HG03520 (cell line): ENCODE results near the gene JDP2.

ENCODE experiments used
- ATAC-seq: cut with Tn5 transposase; IDR thresholded peaks from one replicate; pipeline ENCODE4 v1.9.1; 2021; ENCODE audit warnings: mild to moderate bottlenecking, moderate library complexity; ENCODE audit not compliant: unreplicated experiment

Gene JDP2

DNA sequence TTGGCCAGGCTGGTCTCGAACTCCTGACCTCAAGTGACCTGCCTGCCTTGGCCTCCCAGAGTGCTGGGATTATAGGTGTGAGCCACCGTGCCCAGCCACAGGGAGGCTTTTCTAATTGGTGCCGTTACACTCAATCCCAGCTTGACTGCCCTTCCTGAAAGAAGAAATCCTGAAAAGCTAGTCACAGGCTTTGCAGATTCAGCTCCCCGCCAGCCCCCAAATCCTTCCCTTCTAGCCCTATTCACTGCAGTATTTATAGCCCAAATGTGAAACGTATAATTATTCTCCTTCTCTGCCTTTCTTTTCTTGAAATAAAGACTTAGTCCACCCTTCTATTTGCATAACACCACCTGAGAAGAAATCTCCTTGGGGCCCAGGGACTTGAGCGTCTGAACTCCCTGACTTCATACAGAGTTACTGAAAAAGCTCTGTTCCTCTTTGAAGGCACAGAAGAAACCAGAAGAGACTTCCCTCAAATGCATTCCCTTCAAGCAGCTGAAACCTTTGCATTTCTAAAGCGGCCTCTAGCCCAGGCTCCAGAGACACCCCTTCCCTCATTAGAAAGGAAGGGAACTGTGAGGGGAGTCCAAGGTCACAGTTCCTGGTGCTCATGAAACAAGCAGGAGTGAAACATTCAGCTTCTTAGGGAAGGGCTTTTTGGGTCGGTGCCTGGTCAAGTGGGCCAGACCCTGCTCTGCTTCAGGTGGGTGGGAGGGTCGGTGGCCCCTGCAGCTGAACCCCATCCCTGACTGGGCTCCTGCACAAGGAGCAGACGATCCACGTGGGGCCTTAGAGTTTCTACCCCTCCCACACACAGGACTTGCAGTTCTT lies 52.2 kb downstream of the JDP2 start:
- ATAC-seq = peak; percentile 46

DNA sequence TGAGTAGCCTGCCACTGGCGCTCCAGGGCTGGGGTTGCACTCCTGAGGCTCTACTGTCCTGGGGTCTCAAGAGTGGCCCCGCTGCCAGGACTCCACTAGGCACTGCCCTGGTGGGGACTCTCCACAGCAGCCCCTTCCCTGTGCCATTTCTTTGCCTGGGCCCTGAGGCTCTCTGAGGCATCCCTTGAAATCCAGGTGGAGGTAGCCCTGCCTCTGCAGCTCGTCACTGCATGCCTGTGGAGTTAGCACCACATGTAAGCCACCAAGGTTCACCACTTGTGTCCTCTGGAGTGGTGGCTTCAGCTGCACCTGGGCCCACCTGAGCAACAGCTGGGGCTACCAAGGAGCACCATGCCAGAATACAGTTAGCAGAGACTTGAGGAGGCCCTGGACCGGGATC lies 54.5 kb downstream of the JDP2 start:
- ATAC-seq = no peak

DNA sequence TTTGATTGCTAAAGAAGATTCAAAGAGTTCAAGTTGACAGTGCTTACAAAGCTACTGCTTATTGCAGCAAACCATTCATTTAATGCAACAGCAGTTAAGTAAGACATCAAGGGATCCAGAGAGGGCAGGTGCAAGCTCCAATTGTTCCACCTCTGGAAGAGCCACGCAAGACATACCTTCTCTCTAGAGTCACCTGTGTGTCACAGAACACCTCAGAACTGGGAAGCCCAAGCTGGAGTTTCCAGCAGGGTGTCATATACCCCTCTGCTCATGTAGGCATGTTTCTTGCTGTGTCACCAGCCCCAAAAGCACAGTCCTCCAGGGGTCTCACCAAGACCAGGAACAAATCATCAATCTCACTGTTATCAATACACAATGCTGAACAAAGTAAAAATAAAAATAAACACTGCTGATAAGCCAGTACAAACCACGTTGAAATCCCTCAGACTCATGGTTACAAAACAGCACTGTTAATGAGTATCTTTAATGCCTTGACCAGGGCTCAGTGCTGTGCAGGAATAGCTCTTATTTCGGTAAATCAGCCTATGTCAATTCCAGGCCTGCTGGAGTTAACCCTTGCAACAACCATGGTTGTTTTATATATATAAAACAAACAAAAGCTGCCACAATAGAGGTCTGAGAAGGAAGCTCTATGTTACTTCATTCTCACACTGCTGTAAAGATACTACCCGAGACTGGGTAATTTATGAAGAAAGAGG lies 57.0 kb downstream of the JDP2 start:
- no peak for ATAC-seq

DNA sequence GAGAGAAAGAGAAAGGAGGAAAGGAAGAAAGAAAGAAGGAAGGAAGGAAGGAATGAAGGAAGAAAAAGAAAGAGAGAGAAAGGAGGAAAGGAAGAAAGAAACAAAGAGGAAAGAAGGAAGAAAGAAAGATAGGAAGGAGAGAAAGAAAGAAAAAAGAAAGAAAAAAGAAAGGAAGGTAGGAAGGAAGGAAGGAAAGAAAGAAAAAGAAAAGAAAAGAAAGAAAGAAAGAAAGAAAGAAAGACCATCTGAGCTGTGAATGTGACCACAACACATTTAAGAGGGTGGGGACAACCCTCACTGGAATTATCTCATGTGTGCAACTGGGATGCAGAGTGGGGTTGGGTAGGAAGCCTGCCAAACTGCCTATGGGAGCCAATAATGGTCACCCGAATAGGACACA lies 58.5 kb downstream of the JDP2 start:
- ATAC-seq = no peak

DNA sequence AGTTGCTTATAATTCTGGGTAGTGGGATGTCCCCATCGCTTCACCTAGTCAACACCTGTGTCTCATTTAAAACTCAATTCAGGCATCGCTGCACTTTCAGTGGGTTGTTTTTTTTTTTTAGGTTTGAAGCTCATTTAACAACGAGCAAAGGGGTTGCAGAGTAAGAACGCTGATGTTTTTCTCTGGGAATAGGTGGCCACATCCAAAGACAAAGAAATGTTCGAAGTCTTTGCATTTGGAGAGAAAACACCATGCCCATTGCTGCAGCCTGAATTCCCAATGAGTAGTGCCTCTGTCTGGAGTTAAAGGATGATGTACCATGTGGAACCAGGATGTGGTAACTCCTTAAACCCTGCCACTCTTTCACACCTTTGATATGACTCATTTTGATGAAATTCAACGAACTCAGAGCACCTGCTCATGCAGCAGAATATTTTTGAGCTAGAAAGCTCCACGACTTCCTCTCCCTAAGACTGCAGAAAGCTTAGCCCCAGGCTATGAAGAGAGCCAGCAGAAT lies 59.4 kb downstream of the JDP2 start:
- peak; percentile 55 for ATAC-seq

DNA sequence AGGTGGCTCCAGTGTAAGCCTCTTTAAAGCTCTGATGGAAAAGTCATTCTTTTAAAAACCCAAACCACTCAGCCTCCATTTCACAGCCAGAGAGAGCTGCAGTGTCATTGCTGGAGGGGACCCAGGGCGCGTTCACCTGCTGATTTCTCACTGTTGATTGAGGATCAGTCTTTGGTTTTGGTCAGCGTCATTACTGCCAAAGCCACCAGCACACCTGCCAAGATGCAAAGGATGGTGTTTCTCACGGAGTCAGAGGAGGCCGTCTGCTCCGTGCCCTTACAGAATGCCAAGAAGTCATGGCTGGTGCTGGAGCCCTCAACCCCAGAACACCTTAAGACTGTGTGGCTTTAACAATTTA lies 61.6 kb downstream of the JDP2 start:
- no peak for ATAC-seq

DNA sequence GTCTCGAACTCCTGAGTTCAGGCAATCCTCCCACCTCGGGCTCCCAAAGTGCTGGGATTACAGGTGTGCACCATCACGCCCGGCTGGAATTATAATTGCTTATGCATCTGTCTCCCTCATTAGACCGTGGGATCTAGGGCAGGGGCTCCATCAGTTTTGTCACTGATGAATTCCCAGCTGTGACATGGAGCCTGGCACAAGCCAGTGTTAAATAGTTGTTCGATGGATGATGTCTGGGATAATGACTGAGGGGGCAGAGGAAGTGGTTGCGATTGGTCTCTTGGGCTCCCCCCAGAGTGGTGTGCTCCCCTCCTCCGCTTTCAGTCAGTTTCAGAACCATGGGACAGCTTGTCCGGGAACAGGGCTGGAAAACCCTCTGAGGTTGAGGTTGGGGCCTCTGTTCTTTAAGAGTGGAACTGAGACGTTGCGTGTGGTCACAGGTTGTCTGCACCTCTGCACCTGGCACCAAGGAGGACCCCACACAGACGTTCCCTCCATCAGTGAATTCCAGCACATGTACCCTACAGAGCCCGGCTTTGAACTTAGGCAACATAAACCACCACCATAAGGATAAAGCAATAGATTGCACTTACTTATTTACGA lies 63.7 kb downstream of the JDP2 start:
- ATAC-seq = no peak

DNA sequence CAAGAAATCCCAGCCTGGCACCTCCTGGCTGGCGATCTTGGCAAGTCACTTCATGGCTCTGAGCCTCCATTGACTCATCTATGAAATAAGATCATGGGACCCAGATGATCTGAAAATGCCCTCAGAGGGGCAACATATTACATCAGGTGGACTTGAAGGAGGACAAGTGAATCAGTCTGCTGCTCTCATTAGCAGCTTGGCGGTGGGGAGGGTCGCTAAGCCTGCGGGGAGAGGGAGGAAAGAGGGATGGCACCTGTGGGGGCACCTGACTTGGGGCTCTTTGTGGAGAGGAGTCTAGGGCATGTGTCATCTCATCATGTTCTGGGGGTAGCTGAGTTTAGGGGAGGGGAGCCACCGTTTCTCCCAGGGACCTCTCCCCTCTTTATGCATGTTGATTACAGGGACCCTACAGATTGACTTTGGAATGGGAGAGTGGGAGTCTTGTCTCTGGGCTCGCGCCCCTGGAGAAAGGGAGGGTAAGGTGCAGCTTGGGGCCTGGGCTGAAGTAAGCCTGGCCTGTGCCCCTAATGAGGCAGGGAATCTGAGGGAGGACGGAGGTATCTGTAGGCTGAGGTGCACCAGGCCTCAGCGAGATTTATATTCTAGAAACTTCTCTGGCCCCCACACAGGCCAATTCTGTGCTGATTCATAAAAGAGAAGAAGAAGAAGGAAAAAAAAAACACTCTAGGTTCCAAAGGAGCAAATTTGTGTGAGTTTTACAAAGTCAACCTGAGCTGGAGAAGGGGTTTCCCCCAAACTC lies 65.2 kb downstream of the JDP2 start:
- no peak for ATAC-seq

DNA sequence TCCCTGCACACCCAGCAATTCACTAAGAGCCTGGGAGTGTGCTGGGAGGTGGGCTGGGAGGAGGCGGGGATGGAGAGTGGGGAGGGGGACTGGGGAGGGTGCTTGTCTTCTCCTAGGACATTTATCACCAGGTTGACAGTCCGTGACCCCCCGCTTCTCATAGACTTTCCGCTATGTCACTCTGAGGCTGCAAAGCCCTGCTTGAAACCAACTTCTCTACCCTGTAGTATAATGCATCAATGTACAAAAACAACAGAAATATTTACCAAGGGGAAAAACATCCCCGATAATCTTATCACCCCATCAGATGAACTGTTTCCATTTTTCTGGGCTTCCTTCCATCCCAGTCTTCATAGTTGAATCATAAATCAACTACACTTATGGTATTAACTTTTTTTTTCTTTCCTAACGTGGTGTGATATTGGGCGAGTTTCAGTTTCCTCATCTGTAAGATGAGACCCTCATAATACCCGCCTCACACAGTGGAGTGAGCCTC lies 65.8 kb downstream of the JDP2 start:
- ATAC-seq = no peak

DNA sequence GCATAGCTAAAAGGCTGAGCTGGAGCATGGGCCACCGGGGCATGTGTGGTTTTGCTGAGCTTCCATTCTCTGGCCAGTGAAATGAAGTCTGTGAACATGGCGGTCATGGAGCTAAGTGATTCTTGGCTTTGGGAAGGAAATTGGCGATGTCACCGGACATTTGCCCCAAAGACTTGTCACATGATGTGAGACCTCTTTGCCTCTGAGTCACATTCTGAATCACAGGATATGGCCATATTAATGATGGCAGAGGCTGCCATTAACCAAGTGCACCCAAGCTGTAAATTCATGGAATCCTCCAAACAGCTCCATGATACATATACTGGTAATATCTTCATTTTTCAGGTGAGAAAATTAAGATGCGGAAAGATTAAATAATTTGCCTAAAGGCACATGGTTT lies 67.1 kb downstream of the JDP2 start:
- no peak for ATAC-seq

DNA sequence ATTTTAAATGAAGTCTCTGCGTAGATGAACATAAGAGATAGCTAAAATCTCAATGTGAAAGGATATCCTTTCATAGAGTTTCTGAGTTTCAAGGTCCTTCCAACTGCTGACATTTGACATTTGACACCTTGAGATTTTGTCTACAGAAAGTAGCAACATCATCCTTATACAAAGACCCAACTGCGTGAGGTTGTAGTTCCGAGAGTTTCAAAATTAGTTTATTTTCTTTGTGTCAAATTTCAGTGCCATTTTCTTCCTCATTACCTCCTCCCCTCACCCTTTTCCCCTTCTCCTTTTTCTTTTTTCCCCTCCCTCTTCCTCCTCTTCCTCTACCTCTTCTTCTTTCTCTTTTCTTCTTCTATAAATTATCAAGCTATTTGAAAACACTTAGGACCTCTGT lies 67.6 kb downstream of the JDP2 start:
- no peak for ATAC-seq

DNA sequence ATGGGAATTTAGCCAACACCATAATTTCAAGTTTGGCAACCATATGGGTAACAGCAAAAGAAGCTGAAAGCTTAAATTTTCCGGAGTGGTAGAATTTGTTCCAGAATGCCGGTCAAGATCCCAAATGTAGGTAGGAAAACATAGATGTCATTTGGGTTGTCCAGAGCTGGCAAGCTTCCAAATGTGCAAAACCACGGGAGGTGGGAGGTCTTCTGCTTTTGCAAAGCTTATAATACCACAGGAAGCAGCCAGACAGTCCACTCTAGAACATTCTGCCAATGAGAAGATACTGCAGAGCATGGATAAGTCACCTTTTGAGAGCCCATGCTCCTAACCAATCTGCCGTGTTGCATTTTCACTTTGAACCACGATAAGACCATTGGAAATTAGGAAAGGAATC lies 68.1 kb downstream of the JDP2 start:
- no peak for ATAC-seq

DNA sequence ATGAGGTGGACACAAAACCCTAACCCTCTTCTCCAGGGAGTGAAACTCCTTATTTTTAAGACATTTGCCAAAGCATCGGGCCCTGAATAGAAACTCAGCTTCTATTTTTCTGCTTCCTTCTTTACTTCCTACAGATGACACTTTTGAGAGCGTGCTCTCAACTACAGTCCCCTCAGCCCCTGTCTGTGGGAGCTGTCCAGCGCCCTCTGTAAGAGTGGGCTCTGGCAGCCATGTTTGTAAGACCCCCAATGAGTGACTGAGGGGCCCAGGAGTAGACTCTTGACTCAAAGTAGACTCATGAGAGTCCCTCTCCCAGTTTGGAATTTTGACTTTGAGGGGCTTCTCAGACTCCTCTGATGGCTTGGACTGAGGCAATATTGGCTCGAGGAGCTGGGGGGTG lies 68.9 kb downstream of the JDP2 start:
- no peak for ATAC-seq

DNA sequence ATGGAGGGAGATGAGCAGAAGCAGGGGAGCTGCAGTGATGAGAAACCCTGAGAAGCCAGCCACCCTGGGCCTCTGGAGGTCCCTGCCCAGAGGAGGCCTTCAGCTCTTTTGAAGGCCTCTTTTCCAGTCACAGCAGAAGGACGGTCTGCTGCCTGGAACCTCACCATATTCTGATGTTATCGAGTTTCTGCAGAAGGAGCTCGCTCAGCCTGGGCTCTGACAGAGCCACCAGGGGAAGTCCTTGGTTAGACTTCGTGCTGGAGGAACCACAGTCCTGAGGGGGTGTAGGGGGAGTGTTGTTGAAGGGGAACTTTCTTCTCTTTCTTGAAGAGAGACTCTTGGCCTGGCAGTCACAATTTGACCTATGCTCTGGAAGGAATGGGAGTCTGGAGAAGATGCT lies 69.4 kb downstream of the JDP2 start:
- no peak for ATAC-seq

DNA sequence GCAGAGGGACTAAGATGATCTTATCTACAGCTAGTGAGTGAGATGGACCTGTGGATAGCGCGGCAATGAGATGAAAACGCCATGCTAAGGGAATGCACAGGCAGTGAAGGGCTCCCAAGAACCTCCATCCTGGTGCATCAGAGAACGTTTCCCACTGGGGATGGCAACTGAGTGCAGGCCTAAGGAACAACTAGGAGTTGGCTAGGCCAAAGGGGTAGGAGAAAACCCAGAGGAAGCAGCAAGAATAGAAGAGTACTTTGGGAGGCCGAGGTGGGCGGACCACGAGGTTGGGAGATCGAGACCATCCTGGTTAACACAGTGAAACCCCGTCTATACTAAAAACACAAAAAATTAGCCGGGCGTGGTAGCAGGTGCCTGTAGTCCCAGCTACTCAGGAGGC lies 69.9 kb downstream of the JDP2 start:
- no peak for ATAC-seq

DNA sequence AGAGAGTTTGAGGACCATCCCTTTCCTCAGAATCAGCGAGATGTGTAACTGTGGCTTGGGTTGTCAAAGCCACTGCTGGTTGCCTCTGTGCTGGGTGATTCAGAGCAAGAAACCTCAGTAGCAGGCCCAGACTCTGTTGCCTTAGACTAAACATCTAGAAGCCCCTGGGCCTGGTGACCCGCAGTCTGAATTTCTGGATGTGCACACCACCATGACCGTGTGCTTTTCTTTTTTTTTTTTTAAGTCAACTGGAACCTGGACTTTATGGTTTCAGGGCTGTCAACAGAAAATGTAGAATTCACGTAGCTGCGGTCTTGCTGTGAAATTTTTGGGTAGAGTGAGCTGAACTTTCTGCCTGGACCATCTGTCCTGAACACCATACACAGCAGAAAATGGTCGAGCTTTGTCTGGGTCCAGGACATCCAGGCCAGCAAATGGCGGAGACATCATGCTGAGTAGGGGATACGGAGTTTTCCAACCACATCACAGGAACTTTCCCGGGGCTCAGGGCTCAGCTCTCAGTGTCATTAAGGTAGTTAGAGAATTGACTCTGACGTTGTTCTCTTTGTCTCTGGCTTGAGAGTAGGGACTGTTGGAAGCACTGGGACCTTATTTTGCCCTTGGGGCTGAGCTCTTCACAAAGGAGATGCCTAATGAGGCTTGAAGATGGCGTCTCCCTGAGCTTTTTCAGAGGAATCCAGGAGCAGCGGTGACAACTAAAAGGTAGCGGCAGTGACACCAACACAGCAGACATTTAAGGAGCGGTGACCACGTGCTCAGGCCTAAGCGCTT lies 71.5 kb downstream of the JDP2 start:
- peak; percentile 37 for ATAC-seq

DNA sequence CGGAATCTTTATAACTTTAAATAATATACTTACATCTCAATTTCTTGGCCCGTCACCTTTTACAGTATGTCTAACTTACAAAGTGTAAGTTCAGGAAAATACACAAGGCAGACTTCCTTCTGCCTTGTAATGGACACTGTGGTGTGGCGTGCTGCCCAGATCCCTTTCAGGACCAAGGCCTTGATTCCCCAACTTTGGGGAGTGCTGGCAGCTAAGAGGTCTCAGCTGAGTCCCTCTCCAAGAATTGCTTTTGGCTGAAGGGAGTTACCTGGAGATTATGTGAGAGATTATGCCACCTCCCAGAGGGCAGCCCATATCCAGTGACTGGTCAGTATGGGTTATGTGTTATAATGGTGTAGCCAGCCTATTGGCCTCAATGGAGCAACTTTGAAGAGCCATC lies 73.3 kb downstream of the JDP2 start:
- ATAC-seq = no peak

DNA sequence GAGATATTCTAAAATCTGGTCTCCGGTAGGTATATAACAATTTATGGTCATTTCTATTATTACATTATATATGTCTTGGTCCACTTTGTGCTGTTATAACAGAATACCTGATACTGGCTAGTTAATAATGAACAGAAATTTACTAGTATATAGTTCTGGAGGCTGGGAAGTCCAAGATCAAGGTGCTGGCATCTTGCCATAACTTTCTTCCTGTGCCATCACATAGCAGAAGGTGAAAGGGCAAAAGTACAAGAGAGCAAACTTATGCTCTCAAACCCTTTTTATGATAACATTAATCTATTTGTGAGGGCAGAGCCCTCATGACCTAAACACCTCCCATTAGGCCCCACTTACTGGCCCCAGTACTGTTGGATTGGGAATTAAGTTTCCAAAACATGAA lies 76.6 kb downstream of the JDP2 start:
- ATAC-seq = no peak

DNA sequence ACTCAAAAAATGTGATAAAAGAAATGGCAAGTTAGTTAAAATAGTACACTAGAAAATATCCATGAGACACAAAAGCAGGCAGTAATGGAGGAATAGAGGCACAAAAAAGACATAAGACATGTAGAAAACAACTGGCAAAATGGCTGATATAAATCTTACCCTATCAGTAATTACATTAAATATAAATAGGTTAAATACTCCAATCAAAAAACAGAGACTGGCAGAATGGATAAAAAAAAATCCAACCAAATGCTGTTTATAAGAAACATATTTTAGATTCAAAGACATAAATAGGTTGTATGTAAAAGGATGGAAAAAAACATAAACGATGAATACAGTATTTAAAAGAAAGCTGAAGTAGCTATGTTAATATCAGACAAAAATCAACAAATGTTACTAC lies 79.1 kb downstream of the JDP2 start:
- no peak for ATAC-seq

DNA sequence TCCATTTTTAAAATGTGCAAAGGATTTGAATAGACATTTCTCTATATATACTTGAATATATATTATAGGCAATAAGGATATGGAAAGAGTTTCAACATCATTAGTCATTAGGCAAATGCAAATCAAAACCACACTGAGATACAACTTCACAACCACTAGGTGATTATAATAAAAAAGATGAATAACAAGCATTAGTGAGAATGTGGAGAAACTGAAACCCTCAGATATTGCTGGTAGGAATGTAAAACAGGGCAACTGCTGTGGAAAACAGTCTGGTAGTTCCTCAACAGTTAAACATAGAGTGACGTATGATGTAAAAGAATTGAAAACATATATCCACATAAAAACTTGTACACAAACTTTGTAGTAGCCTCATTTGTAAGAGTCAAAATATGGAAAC lies 82.7 kb downstream of the JDP2 start:
- ATAC-seq = no peak
